H1 (cell line): ENCODE data around the gene USH2A. TPM values are rescaled to one million over a fixed set of nuclear protein-coding genes. Genes with fewer than 3 reads are reported as not detected.

Experiments
- CHD2 ChIP-seq: IDR thresholded peaks from 2 replicates; pipeline ENCODE4 v1.6.1; 2012; ENCODE audit warnings: low read length, improper control_type of control experiment
- polyA plus RNA-seq, 7 experiments: library from polyadenylated mRNA; depleted of rRNA in 3 of 7; stranded (reverse) in 5 of 7; unstranded in 2 of 7; fragments of >200 nt in 5 of 7; fragments of 200-250 nt in 2 of 7; gene quantifications; 1 replicate in 5 of 7; 2 replicates in 1 of 7; 4 replicates in 1 of 7; pipeline versions ENCODE4 v1.2.1 to v1.2.3, GENCODE V29; 2011 to 2013; ENCODE audit warnings: missing spikeins in 2 of 7, mixed read lengths in 2 of 7
- total RNA-seq: library from RNA; stranded (reverse); fragmentation: NEBNext Ultra II Directional; extraction: Animal tissue kit (Norgen Biotek cat#: 25700); gene quantifications from 2 replicates; pipeline ENCODE4 v1.2.1, GENCODE V29; 2021
- TF ChIP-seq, protein P1 (sequence below): fragments of 300-600 bp; sonication (generic); IDR thresholded peaks from 2 replicates; pipeline ENCODE4 v1.7.1; 2012; ENCODE audit warnings: low read length, moderate library complexity, mild to moderate bottlenecking, inconsistent platforms; ENCODE audit not compliant: insufficient replicate concordance

Gene USH2A
- total and polyA plus RNA-seq, 2 of the 8 experiments (the other 6 are each of a cell fraction or from before 2014, with no cell fraction given), result 0.02 to 0.17 TPM

DNA sequence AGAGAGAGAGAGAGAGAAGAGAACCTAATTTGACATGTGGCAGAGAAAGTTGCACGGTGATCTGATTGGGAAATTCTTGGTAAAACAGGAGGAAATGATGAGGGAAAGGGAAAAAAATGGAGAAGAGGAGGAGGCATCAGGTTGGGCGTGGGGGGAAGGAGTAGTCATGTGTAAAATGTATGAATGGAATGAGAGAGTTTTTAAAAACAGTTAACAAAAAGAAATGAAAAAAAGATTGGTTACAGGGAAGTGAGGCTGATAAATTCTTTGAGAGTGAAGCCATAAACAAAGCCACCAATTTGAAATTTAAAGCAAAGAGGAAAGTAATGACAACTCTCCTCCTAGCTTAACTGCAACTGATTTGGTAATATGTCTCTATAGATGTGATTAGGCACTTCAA, 409.2 kb downstream of the USH2A start (continued):
- TF ChIP-seq, protein P1, sequence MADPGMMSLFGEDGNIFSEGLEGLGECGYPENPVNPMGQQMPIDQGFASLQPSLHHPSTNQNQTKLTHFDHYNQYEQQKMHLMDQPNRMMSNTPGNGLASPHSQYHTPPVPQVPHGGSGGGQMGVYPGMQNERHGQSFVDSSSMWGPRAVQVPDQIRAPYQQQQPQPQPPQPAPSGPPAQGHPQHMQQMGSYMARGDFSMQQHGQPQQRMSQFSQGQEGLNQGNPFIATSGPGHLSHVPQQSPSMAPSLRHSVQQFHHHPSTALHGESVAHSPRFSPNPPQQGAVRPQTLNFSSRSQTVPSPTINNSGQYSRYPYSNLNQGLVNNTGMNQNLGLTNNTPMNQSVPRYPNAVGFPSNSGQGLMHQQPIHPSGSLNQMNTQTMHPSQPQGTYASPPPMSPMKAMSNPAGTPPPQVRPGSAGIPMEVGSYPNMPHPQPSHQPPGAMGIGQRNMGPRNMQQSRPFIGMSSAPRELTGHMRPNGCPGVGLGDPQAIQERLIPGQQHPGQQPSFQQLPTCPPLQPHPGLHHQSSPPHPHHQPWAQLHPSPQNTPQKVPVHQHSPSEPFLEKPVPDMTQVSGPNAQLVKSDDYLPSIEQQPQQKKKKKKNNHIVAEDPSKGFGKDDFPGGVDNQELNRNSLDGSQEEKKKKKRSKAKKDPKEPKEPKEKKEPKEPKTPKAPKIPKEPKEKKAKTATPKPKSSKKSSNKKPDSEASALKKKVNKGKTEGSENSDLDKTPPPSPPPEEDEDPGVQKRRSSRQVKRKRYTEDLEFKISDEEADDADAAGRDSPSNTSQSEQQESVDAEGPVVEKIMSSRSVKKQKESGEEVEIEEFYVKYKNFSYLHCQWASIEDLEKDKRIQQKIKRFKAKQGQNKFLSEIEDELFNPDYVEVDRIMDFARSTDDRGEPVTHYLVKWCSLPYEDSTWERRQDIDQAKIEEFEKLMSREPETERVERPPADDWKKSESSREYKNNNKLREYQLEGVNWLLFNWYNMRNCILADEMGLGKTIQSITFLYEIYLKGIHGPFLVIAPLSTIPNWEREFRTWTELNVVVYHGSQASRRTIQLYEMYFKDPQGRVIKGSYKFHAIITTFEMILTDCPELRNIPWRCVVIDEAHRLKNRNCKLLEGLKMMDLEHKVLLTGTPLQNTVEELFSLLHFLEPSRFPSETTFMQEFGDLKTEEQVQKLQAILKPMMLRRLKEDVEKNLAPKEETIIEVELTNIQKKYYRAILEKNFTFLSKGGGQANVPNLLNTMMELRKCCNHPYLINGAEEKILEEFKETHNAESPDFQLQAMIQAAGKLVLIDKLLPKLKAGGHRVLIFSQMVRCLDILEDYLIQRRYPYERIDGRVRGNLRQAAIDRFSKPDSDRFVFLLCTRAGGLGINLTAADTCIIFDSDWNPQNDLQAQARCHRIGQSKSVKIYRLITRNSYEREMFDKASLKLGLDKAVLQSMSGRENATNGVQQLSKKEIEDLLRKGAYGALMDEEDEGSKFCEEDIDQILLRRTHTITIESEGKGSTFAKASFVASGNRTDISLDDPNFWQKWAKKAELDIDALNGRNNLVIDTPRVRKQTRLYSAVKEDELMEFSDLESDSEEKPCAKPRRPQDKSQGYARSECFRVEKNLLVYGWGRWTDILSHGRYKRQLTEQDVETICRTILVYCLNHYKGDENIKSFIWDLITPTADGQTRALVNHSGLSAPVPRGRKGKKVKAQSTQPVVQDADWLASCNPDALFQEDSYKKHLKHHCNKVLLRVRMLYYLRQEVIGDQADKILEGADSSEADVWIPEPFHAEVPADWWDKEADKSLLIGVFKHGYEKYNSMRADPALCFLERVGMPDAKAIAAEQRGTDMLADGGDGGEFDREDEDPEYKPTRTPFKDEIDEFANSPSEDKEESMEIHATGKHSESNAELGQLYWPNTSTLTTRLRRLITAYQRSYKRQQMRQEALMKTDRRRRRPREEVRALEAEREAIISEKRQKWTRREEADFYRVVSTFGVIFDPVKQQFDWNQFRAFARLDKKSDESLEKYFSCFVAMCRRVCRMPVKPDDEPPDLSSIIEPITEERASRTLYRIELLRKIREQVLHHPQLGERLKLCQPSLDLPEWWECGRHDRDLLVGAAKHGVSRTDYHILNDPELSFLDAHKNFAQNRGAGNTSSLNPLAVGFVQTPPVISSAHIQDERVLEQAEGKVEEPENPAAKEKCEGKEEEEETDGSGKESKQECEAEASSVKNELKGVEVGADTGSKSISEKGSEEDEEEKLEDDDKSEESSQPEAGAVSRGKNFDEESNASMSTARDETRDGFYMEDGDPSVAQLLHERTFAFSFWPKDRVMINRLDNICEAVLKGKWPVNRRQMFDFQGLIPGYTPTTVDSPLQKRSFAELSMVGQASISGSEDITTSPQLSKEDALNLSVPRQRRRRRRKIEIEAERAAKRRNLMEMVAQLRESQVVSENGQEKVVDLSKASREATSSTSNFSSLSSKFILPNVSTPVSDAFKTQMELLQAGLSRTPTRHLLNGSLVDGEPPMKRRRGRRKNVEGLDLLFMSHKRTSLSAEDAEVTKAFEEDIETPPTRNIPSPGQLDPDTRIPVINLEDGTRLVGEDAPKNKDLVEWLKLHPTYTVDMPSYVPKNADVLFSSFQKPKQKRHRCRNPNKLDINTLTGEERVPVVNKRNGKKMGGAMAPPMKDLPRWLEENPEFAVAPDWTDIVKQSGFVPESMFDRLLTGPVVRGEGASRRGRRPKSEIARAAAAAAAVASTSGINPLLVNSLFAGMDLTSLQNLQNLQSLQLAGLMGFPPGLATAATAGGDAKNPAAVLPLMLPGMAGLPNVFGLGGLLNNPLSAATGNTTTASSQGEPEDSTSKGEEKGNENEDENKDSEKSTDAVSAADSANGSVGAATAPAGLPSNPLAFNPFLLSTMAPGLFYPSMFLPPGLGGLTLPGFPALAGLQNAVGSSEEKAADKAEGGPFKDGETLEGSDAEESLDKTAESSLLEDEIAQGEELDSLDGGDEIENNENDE, result no peak
- no peak for TF ChIP-seq CHD2
- TF ChIP-seq, all 59 proteins: peak for 0
